ENCODE results near the gene TEX51.

TEX51 gene

GRCh38 chr2:126913329-126913728 is 14.6 kb downstream of the TEX51 start:
- DNase-seq (ENCODE audit: low read depth in 1 of 2, low spot score in 1 of 2), result no peak

GRCh38 chr2:126913881-126914615 is 15.4 kb downstream of the TEX51 start:
- no peak for DNase-seq (ENCODE audit: low read depth in 1 of 2, low spot score in 1 of 2)

GRCh38 chr2:126914811-126915500 is 16.3 kb downstream of the TEX51 start:
- DNase-seq (ENCODE audit: low read depth in 1 of 2, low spot score in 1 of 2), result no peak

GRCh38 chr2:126915903-126916302 is 17.2 kb downstream of the TEX51 start:
- DNase-seq (ENCODE audit: low read depth in 1 of 2, low spot score in 1 of 2), result no peak

GRCh38 chr2:126916744-126917143 is 18.1 kb downstream of the TEX51 start:
- DNase-seq (ENCODE audit: low read depth in 1 of 2, low spot score in 1 of 2), result no peak

GRCh38 chr2:126921066-126921465 is 22.4 kb downstream of the TEX51 start:
- DNase-seq (ENCODE audit: low read depth in 1 of 2, low spot score in 1 of 2), result no peak

GRCh38 chr2:126930970-126931590 is 32.4 kb downstream of the TEX51 start:
- no peak for DNase-seq (ENCODE audit: low read depth in 1 of 2, low spot score in 1 of 2)

- no peak for DNase-seq (ENCODE audit: low read depth in 1 of 2, low spot score in 1 of 2)
These were observed 33.8 kb downstream of the TEX51 start for GRCh38 chr2:126932529-126932928.

GRCh38 chr2:126932966-126933710 is 34.4 kb downstream of the TEX51 start:
- no peak for DNase-seq (ENCODE audit: low read depth in 1 of 2, low spot score in 1 of 2)

- DNase-seq (ENCODE audit: low read depth in 1 of 2, low spot score in 1 of 2), result no peak
These were observed 35.0 kb downstream of the TEX51 start for GRCh38 chr2:126933711-126934091.

- no peak for DNase-seq (ENCODE audit: low read depth in 1 of 2, low spot score in 1 of 2)
These were observed 36.1 kb downstream of the TEX51 start for GRCh38 chr2:126934809-126935208.

- no peak for DNase-seq (ENCODE audit: low read depth in 1 of 2, low spot score in 1 of 2)
These were observed 37.1 kb downstream of the TEX51 start for GRCh38 chr2:126935774-126936173.

GRCh38 chr2:126936219-126936723 is 37.6 kb downstream of the TEX51 start:
- no peak for DNase-seq (ENCODE audit: low read depth in 1 of 2, low spot score in 1 of 2)

GRCh38 chr2:126940331-126940730 is 41.6 kb downstream of the TEX51 start:
- no peak for DNase-seq (ENCODE audit: low read depth in 1 of 2, low spot score in 1 of 2)

GRCh38 chr2:126942427-126943203 is 43.9 kb downstream of the TEX51 start:
- DNase-seq (ENCODE audit: low read depth in 1 of 2, low spot score in 1 of 2), result no peak

- no peak for DNase-seq (ENCODE audit: low read depth in 1 of 2, low spot score in 1 of 2)
These were observed 45.1 kb downstream of the TEX51 start for GRCh38 chr2:126943612-126944348.

- DNase-seq (ENCODE audit: low read depth in 1 of 2, low spot score in 1 of 2), result no peak
These were observed 46.4 kb downstream of the TEX51 start for GRCh38 chr2:126945118-126945517.

GRCh38 chr2:126946318-126947102 is 47.8 kb downstream of the TEX51 start:
- DNase-seq (ENCODE audit: low read depth in 1 of 2, low spot score in 1 of 2), result no peak

GRCh38 chr2:126947103-126947429 is 48.4 kb downstream of the TEX51 start:
- no peak for DNase-seq (ENCODE audit: low read depth in 1 of 2, low spot score in 1 of 2)

Data from stimulated activated CD4-positive, alpha-beta T cell treated with anti-CD3 and anti-CD28 coated beads, Interleukin-15, amount 100 ng/mL, for 1 hour (primary cell).